C4-2B (cell line): ENCODE measurements around the gene FHOD3.

Source experiments
- CTCF ChIP-seq: fragments of 450-650 bp; conservative IDR thresholded peaks from 2 replicates; pipeline ENCODE4 v1.5.1; 2017; ENCODE audit warnings: mild to moderate bottlenecking
- ZFX ChIP-seq: fragments of 450-650 bp; IDR thresholded peaks from 2 replicates; pipeline ENCODE4 v1.6.1; 2017

GRCh38 chr18:36394486-36394885 is 97.0 kb downstream of the FHOD3 start:
- no peak for TF ChIP-seq CTCF
- no peak for TF ChIP-seq ZFX
